Activated naive CD4-positive, alpha-beta T cell treated with anti-CD3 and anti-CD28 coated beads for 36 hours (primary cell): Measurements from ENCODE around the gene AARSD1. TPM values are rescaled to one million over a fixed set of nuclear protein-coding genes. Genes with fewer than 3 reads are reported as not detected.
"Not testable (repeated sequence)": the region's sequence is repeated elsewhere in the genome, so short reads cannot be mapped to it uniquely, and the experiment has no call there.

Experiments used
- CTCF ChIA-PET: fragments of 350-600 bp; sonication (Branson Sonifier 250); formaldehyde crosslinking; loops from one replicate; lab custom pipeline; 2021; ENCODE audit warnings: antibody characterized with exemption; lab: Charles Lee
- DNase-seq: peaks from one replicate; pipeline ENCODE4 v3.0.0-alpha.2; 2020
- H3K27ac Mint-ChIP-seq: one replicate; pipeline ENCODE4 v1.8.0; 2021; ENCODE audit warnings: mild to moderate bottlenecking, mixed read lengths
- H3K27me3 Mint-ChIP-seq: one replicate; pipeline ENCODE4 v1.8.0; 2021; ENCODE audit warnings: low read depth, mixed read lengths
- H3K36me3 Mint-ChIP-seq: one replicate; pipeline ENCODE4 v1.8.0; 2021; ENCODE audit warnings: low read depth, mixed read lengths
- H3K4me1 Mint-ChIP-seq: one replicate; pipeline ENCODE4 v1.8.0; 2021; ENCODE audit warnings: low read depth, mixed read lengths
- H3K4me3 Mint-ChIP-seq: one replicate; pipeline ENCODE4 v1.8.0; 2021; ENCODE audit warnings: mild to moderate bottlenecking, moderate library complexity, mixed read lengths
- H3K9me3 Mint-ChIP-seq: one replicate; pipeline ENCODE4 v1.8.0; 2021; ENCODE audit warnings: mixed read lengths
- intact Hi-C: fragments of 100-400 bp; cut with micrococcal nuclease; formaldehyde crosslinking; loops from one replicate; pipeline ENCODE4 v1.15.1; 2023
- total RNA-seq, 2 experiments: library from RNA; stranded (reverse); gene quantifications; one replicate each; pipeline ENCODE4 v1.2.3, GENCODE V29; 2021

Gene AARSD1, protein sequence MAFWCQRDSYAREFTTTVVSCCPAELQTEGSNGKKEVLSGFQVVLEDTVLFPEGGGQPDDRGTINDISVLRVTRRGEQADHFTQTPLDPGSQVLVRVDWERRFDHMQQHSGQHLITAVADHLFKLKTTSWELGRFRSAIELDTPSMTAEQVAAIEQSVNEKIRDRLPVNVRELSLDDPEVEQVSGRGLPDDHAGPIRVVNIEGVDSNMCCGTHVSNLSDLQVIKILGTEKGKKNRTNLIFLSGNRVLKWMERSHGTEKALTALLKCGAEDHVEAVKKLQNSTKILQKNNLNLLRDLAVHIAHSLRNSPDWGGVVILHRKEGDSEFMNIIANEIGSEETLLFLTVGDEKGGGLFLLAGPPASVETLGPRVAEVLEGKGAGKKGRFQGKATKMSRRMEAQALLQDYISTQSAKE
- total RNA-seq, result 10 to 100 TPM; 48.4 to 49.3 TPM

DNA sequence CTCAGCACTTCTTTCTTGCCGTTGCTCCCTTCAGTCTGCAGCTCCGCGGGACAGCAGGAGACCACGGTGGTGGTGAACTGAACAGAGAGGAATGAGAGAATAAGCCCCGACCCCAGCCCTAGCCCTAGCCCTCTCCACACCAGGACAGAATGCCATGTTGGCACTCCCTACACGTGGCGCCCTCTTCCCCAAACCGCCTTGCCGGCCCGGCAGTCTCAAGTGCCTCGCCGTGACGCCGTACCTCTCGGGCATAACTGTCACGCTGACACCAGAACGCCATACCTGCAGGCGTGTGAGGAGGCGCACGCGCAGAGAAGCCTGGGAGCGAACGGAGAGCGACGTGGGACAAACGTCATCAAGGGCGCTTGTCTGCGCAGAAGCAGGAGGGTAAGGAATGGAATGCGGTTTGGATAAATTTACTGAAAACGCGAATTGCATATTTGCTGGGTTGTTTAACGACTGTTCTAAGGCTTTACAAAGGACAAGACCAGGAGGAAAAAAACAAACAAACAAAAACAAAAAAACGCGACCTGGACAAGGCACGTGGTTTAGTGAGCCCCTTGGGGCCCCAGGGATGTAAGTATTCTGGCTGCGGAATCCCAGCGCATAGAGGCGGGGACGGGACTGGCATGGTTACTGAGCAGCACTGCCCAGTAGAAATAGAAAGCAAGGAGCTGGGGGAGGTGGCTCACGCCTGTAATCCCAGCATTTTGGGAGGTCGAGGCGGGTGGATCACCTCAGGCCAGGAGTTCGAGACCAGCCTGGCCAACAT, at the start of gene AARSD1:
Gene AARSD1 (minus strand): TSS at position 294 of the 772 bp plus-strand sequence. CDS start 14 bp downstream, at position 280.
- Mint-ChIP-seq H3K4me1 (peaks cover 21% of the 10 kb centered on the region), H3K27ac (peak within 1 kb of the TSS; percentile 91), H3K9me3 (no peaks in the 10 kb centered on the region), H3K36me3 (peaks cover 28% of the 10 kb centered on the region), H3K4me3 (peak within 1 kb of the TSS; percentile 97), H3K27me3 (no peaks in the 10 kb centered on the region)
- CTCF ChIA-PET, result interaction anchor here (0.6 kb wide), 1 partner anchor 52 kb away, joined by 3 read pairs; no protein-coding TSS in a partner anchor
- intact Hi-C loops, result loop anchor here (1.0 to 2.0 kb wide), 3 partner anchors 16 to 161 kb away; partner anchors contain the start of genes BRCA1, PTGES3L, RPL27 and RUNDC1
- peak; percentile 96 for DNase-seq

DNA sequence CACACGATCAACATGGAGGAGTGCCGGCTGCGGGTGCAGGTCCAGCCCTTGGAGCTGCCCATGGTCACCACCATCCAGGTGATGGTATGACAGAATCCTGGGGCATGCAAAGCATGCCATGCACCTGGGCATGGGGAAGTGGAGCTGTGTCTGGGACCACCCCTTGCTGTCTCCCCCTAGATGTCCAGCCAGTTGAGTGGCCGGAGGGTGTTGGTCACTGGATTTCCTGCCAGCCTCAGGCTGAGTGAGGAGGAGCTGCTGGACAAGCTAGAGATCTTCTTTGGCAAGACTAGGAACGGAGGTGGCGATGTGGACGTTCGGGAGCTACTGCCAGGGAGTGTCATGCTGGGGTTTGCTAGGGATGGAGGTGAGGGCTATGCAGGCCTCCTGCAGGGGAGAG, 49.0 kb upstream of the AARSD1 start:
- Mint-ChIP-seq H3K27ac (no peak overlapping the region), H3K4me3 (no peak overlapping the region), H3K27me3 (no peaks in the 10 kb centered on the region), H3K9me3 (no peaks in the 10 kb centered on the region), H3K36me3 (peaks cover 8% of the 10 kb centered on the region), H3K4me1 (peaks cover 9% of the 10 kb centered on the region)
- CTCF ChIA-PET, result interaction anchor here (2.1 kb wide), 1 partner anchor 11 kb away, joined by 7 read pairs; no protein-coding TSS in a partner anchor
- intact Hi-C loops, result no loop called here
- no peak for DNase-seq

DNA sequence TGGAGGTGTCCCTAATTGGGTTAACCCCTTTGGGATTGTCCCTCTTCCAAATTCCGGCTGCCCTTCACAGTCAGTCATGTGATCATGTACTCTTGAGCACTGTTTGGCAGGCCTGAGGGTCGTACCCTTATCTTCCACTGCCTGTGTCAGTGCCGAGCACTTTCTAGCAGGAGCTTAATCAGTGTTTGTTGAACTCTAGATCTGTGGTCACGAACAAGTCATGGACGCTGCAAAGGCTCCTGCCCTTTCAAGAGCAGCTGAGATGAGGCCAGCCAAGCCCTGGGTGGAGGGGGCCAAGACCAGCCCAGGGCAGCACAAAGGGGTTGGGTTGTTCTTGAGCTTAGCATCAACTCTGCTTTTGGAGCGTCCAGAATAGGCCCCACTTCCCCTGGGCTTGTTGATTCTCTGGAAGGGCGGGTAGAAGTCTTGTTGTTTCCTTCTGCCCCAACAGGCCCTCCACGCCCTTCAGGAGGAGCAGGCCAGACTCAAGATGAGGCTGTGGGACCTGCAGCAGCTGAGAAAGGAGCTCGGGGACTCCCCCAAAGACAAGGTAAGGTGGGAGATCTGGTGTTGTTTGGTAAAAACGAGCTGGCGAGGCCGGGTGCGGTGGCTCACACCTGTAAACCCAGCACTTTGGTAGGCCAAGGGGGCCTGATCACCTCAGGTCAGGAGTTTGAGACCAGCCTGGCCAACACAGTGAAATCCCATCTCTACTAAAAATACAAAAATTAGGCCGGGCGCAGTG, 47.6 kb upstream of the AARSD1 start:
- Mint-ChIP-seq H3K9me3 (no peaks in the 10 kb centered on the region), H3K4me1 (peaks cover 10% of the 10 kb centered on the region), H3K27ac (no peak overlapping the region), H3K4me3 (no peak overlapping the region), H3K27me3 (no peaks in the 10 kb centered on the region), H3K36me3 (peaks cover 11% of the 10 kb centered on the region)
- CTCF ChIA-PET, result interaction anchor here (0.6 to 2.1 kb wide), 3 partner anchors 12 to 92 kb away, joined by 4 to 7 read pairs (median 5); partner anchors contain the start of gene RPL27
- no peak for DNase-seq
- intact Hi-C loops, result no loop called here

DNA sequence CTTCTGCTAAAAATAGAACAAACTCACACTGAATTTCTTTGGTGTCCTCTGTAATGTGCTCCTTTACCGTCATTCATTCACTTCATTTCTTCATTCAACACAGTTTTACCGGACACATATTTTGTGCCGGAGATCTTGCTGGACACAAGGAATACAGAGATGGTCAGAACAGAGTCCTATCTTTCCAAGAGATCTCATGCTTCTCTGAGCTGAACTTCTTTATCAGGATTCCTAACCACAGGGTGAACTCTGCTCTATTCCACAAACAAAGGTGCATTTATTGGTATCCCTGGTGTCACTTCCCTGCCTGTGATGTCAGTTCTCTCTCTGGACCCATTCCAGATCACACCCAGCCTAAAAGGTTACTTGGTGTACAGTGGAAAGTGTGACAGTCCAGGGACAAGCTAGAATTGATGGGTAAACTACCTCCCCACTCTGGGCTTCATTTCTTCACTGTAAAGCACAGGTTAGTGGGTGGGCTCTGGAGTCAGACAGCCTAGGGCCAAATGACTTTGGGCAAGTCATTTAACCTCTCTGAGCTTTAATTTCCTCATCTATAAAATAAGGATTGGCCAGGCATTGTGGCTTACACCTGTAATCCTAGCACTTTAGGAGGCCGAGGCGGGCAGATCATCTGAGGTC, 46.5 kb upstream of the AARSD1 start:
- no peak for DNase-seq
- no peak overlapping the region for H3K4me3 Mint-ChIP-seq
- H3K4me1 Mint-ChIP-seq, result peaks cover 14% of the 10 kb centered on the region
- H3K27ac Mint-ChIP-seq, result no peak overlapping the region
- peaks cover 17% of the 10 kb centered on the region for H3K36me3 Mint-ChIP-seq
- CTCF ChIA-PET, result interaction anchor here (1.9 kb wide), 1 partner anchor 13 kb away, joined by 4 read pairs; the partner anchor contains the start of gene RPL27
- intact Hi-C loops, result no loop called here
- no peaks in the 10 kb centered on the region for H3K9me3 Mint-ChIP-seq
- no peaks in the 10 kb centered on the region for H3K27me3 Mint-ChIP-seq

DNA sequence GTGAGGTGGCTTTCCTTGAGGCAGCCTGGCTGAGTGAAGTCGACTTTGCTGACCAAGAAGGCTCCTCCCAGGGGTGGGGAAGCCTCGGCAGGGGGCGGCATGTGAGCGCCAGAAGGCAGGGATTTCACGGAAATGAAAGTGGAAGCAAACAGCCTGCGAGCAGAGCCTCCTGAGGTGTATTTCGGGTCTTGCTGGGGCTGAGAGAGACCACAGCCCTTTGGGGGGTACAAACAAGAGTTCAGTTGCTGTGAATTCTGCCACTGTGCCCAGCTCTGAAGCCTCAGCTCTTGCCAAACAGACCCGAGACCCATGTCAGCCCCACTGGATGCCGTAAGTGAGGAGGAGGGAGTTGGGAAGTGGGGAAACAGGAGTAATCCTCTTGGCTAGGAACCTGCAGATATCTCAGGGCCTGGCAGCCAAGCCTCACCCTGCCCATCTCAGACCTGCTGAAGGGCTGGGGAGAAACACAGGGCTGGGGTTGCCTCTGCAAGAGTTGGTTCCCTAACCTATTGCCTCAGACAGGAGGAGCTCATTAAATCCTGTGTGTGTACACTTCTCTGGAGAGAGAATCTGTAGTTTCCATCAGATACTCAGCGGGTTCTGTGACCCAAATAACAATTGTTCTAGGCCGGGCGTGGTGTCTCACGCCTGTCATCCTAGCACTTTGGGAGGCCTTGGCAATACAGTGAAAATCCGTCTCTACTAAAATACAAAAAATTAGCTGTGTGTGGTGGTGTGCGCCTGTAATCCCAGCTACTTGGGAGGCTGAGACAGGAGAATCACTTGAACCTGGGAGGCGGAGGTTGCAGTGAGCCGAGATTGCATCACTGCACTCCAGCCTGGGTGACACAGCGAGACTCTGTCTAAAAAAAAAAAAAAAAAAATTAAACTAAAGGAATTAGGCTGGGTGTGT, 42.6 kb upstream of the AARSD1 start, which contains the start of gene IFI35:
Gene IFI35 (plus strand): TSS at position 146 of the 913 bp plus-strand sequence. CDS start 164 bp downstream, at position 310.
- Mint-ChIP-seq H3K27me3 (no peaks in the 10 kb centered on the region), H3K4me3 (peak within 1 kb of the TSS; percentile 100), H3K36me3 (peaks cover 23% of the 10 kb centered on the region), H3K4me1 (peaks cover 16% of the 10 kb centered on the region), H3K27ac (peak within 1 kb of the TSS; percentile 99), H3K9me3 (no peaks in the 10 kb centered on the region)
- intact Hi-C loops, result loop anchor here (1.0 to 5.0 kb wide), 3 partner anchors 118 to 476 kb away; partner anchors contain the start of genes BRCA1 and DHX8
- CTCF ChIA-PET, result interaction anchor here (0.6 to 2.2 kb wide), 5 partner anchors 9 to 308 kb away, joined by 3 to 15 read pairs (median 4); partner anchors contain the start of gene RPL27
- peak; percentile 94 for DNase-seq

DNA sequence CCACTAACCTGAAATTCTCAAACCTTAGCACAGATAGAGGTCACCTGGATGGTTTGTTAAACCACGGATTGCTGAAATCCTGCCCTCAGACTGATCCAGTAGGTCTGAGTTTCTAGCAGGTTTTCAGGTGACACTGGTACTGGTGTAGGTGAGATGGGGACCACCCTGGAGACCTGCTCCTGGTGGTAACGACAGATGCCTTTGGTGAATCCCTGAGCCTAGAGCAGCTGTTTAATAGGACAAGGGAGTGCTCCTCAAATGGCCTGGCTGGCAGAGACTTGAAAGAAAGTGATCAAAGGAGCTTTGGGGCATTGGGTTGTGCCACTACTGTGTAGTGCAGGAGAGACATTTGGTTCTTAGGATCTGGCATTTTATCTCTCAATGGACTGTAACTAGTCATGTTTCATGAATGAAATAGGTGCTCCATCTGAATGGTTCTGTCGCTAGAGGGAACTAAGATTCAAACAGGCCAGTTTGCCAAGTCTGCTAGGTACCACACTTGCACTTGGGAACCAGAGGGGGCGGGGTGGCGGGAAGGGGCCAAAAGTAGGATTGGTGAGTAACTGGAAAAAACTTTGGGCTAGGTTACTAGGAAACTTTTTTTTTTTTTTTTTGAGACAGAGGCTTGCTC, 39.4 kb upstream of the AARSD1 start:
- Mint-ChIP-seq H3K27me3 (no peaks in the 10 kb centered on the region), H3K27ac (no peak overlapping the region), H3K4me1 (peaks cover 29% of the 10 kb centered on the region), H3K9me3 (no peaks in the 10 kb centered on the region), H3K4me3 (no peak overlapping the region), H3K36me3 (peaks cover 48% of the 10 kb centered on the region)
- intact Hi-C loops, result no loop called here
- CTCF ChIA-PET, result interaction anchor here (0.7 kb wide), 1 partner anchor 64 kb away, joined by 3 read pairs; no protein-coding TSS in a partner anchor
- no peak for DNase-seq

DNA sequence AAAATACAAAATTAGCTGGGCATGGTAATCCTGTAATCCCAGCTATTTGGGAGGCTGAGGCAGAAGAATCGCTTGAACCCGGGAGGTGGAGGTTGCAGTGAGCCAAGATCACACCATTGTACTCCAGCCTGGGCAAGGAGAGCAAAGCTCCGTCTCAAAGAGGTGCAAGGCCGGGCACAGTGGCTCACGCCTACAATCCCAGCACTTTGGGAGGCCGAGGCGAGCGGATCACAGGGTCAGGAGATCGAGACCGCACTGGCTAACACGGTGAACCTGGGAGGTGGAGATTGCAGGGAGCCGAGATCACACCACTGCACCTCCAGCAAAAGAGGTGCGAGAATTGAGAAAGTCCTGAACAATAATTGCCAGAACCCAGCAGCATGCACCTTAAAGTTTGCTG, 36.6 kb upstream of the AARSD1 start:
- intact Hi-C loops, CTCF ChIA-PET, H3K27me3 Mint-ChIP-seq, H3K9me3 Mint-ChIP-seq, DNase-seq: not testable (repeated sequence)
- Mint-ChIP-seq H3K27ac (peak overlapping the region; percentile 73), H3K36me3 (peaks cover 45% of the 10 kb centered on the region), H3K4me3 (peak overlapping the region; percentile 6), H3K4me1 (peaks cover 34% of the 10 kb centered on the region)

DNA sequence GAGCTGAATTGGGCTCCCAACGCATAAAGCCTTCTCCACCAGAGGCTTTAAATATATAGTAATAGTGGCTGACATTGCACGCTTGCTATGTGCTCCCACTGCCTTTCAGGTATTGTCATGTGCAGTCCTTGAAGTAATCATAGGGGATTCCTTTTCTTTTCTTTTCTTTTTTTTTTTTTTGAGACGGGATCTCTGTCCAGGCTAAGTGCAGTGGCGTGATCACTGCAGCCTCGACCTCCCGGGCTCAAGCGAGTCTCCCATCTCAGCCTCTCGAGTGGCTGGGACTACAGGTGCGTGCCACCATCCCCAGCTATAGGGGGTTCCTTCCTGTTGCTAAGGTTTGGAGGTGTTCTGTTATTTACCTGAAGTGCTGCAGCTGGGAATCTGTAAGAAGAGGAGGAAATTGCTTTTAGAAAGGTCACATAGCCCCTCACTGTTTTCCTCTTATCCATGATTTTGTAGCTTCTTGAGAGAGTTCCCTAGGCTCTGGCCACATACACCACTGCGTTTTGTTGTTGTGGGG, 34.8 kb upstream of the AARSD1 start:
- intact Hi-C loops, result loop anchor here (2.0 to 5.0 kb wide), 2 partner anchors 213 to 390 kb away; partner anchors contain the start of genes RETREG3, TMEM106A and TUBG1
- H3K9me3 Mint-ChIP-seq, result no peaks in the 10 kb centered on the region
- no peak for DNase-seq
- H3K36me3 Mint-ChIP-seq, result peaks cover 44% of the 10 kb centered on the region
- no peaks in the 10 kb centered on the region for H3K27me3 Mint-ChIP-seq
- peak overlapping the region; percentile 97 for H3K4me3 Mint-ChIP-seq
- peaks cover 34% of the 10 kb centered on the region for H3K4me1 Mint-ChIP-seq
- H3K27ac Mint-ChIP-seq, result peak overlapping the region; percentile 97
- CTCF ChIA-PET, result interaction anchor here (1.0 to 2.7 kb wide), 3 partner anchors 7 to 20 kb away, joined by 4 to 15 read pairs (median 5); partner anchors contain the start of genes IFI35 and PTGES3L

DNA sequence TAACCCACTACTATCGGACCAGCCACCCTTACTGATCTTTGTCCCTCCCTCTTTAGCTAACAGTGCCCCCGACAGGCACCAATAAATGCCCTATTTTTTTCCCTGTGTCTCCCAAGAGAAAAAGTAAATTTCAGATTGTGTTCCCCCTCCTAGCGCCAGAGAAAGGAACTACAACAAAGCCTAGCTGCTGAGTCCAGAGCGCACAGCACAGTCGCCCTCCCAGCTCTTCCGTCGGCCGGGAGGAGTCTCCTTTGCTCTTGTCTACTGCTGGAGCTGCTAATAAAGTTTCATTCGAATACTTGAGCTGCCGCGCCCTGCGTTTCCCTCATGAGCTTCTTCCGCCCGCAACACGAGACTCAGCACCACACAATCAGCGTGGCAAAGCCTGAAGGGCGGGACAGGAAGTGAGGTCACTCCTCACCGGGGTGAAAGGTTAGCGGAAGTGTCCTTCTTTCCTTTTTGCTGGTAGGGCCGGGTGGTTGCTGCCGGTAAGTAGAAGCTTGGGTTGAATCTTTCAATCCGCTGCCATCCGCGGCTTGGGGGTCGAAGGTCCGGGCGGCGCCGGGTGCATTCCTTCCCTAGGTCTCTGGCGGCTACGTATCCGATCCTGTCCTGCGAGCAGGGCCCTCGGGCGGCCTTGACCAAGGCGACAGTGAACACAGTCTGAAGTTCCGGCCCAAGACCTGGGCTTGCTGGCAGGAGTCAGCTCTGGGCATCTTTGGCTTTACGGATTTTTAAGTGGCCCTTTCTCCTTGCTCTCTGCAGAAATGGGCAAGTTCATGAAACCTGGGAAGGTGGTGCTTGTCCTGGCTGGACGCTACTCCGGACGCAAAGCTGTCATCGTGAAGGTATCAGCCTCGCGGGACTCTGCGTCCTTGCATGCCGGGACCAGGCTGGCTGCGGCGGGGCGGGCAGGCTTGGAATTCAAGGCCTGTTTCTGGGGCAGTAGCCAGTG, 34.0 kb upstream of the AARSD1 start, which contains the start of gene RPL27:
Gene RPL27 (plus strand): TSS at position 436 of the 955 bp plus-strand sequence. CDS start 332 bp downstream, at position 768.
- H3K36me3 Mint-ChIP-seq, result peaks cover 43% of the 10 kb centered on the region

More for the DNA sequence above, 34.0 kb upstream of the AARSD1 start, which contains the start of gene RPL27:
- CTCF ChIA-PET, result interaction anchor here (0.7 to 2.7 kb wide), 14 partner anchors 8 to 486 kb away, joined by 3 to 15 read pairs (median 4); partner anchors contain the start of genes DHX8, IFI35 and PTGES3L
- Mint-ChIP-seq H3K27me3 (no peaks in the 10 kb centered on the region), H3K4me3 (peak within 1 kb of the TSS; percentile 97), H3K9me3 (no peaks in the 10 kb centered on the region), H3K4me1 (peaks cover 34% of the 10 kb centered on the region), H3K27ac (peak within 1 kb of the TSS; percentile 97)
- peak; percentile 99 for DNase-seq
- intact Hi-C loops, result loop anchor here (1.0 to 5.0 kb wide), 13 partner anchors 18 to 421 kb away; partner anchors contain the start of genes AARSD1, BECN1, BRCA1 and EZH1
